CD4-positive, alpha-beta T cell (primary cell): ENCODE data around the gene AP4M1. TPM values are rescaled to one million over a fixed set of nuclear protein-coding genes. Genes with fewer than 3 reads are reported as not detected.

Experiments used
- ATAC-seq: fragments of 200-7000 bp; cut with Tn5 transposase; one replicate; pipeline ENCODE4 v1.10.0; 2022; ENCODE audit warnings: mild to moderate bottlenecking; ENCODE audit not compliant: poor library complexity
- CTCF ChIA-PET: fragments of 350-600 bp; sonication (Branson Sonifier 250); formaldehyde crosslinking; loops from one replicate; lab custom pipeline; 2021; ENCODE audit warnings: antibody characterized with exemption, inconsistent platforms; lab: Charles Lee
- POLR2A ChIA-PET: fragments of 350-600 bp; sonication (Branson Sonifier 250); formaldehyde crosslinking; loops from one replicate; lab custom pipeline; 2021; ENCODE audit warnings: antibody characterized with exemption, inconsistent platforms; lab: Charles Lee
- DNase-seq, 14 experiments: peaks; one replicate each; pipeline ENCODE4 v3.0.0-alpha.2; 2013 to 2020; ENCODE audit warnings: mixed read lengths in 2 of 14
- H3K27ac ChIP-seq, 2 donors: one replicate each; pipeline versions ENCODE4 v1.5.1 to v1.7.0; 2013; ENCODE audit warnings: low read length in 2 of 2, low read depth in 1 of 2, mild to moderate bottlenecking in 1 of 2
- H3K27me3 ChIP-seq, 2 experiments: 1 replicate in 1 of 2; 2 replicates in 1 of 2; pipeline versions ENCODE4 v1.6.1 to v1.7.0; 2013; ENCODE audit warnings: low read length in 2 of 2, control low read depth in 1 of 2, mild to moderate bottlenecking in 1 of 2, moderate library complexity in 1 of 2; ENCODE audit not compliant: insufficient read depth in 2 of 2, control insufficient read depth in 1 of 2
- H3K36me3 ChIP-seq: one replicate; pipeline ENCODE4 v1.6.1; 2013; ENCODE audit warnings: low read length, control low read depth; ENCODE audit not compliant: insufficient read depth
- H3K4me1 ChIP-seq: one replicate; pipeline ENCODE4 v1.6.1; 2013; ENCODE audit warnings: low read length, control low read depth; ENCODE audit not compliant: insufficient read depth
- H3K4me3 ChIP-seq: one replicate; pipeline ENCODE4 v1.5.1; 2013; ENCODE audit warnings: mild to moderate bottlenecking, low read length, moderate library complexity
- H3K9me3 ChIP-seq, 2 experiments: 1 replicate in 1 of 2; 2 replicates in 1 of 2; pipeline versions ENCODE4 v1.6.1 to v1.7.0; 2013; ENCODE audit warnings: low read length in 2 of 2, mild to moderate bottlenecking in 2 of 2, control low read depth in 1 of 2, moderate library complexity in 1 of 2; ENCODE audit not compliant: control insufficient read depth in 1 of 2, insufficient read depth in 1 of 2
- H3K27ac Mint-ChIP-seq: one replicate; pipeline ENCODE4 v1.8.0; 2020; ENCODE audit warnings: mixed read lengths
- H3K27me3 Mint-ChIP-seq: one replicate; pipeline ENCODE4 v1.8.0; 2021; ENCODE audit warnings: mixed read lengths
- H3K36me3 Mint-ChIP-seq: one replicate; pipeline ENCODE4 v1.8.0; 2021; ENCODE audit warnings: low read depth, mixed read lengths
- H3K4me1 Mint-ChIP-seq: one replicate; pipeline ENCODE4 v1.8.0; 2021; ENCODE audit warnings: low read depth, mixed read lengths
- H3K4me3 Mint-ChIP-seq: one replicate; pipeline ENCODE4 v1.8.0; 2020; ENCODE audit warnings: mild to moderate bottlenecking, mixed read lengths
- H3K9me3 Mint-ChIP-seq: one replicate; pipeline ENCODE4 v1.8.0; 2020; ENCODE audit warnings: mixed read lengths
- intact Hi-C, 2 experiments: fragments of 100-400 bp; cut with DNase I in 1 of 2; cut with micrococcal nuclease in 1 of 2; formaldehyde crosslinking; loops; one replicate each; pipeline versions ENCODE4 v1.15.1 to v1.9.0; 2023 to 2025; cut with DNase I, micrococcal nuclease
- total RNA-seq, 174 experiments: library from RNA in 2 of 174; stranded (reverse) in 2 of 174; gene quantifications; one replicate each; pipeline ENCODE4 v1.2.3 and lab custom pipeline; 2021 to 2026
- TF ChIP-seq, protein P1 (sequence below): fragments of 200-600 bp; IDR thresholded peaks from one replicate; pipeline ENCODE4 v1.8.0; 2022; ENCODE audit warnings: antibody characterized with exemption, mild to moderate bottlenecking

Gene AP4M1
- total RNA-seq, 2 experiments from 2014 or later, result 2.8 to 4.0 TPM

DNA sequence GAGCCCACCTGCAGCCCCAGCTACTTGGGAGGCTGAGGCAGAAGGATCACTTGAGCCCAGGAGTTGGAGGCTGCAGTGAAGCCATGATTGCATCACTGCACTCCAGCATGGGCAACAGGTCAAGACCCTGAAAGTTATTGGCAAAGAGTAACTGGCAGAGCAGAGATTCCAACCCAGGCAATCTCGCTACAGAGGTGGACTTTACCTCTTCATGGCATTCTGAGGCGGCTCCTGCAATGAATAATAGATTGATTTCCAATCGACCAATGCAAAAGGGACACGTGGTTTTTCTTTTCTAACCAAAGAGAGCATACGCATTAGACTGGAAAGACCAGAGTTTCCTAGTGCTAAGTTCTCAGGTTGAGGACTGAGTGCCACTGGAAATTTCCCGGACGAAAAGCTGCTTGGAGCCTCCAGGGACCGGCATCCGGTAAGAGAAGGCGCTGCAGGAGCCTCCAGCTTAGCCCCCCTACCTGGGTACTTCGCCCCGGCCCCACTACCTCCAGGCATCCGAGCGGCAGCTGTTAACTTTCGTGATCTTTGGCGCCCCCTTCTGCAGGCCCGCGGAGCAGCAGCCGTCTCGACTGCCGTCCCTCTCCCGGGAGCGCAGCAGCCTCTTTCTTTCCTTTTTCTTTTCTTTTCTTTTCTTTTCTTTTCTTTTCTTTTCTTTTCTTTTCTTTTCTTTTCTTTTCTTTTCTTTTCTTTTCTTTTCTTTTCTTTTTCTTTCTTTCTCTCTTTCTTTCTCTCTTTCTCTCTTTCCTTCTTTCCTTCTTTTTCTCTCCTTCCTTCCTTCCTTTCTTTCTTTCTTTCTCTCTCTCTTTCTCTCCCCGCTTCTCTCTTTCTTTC, 29.4 kb downstream of the AP4M1 start:
- TF ChIP-seq, protein P1, sequence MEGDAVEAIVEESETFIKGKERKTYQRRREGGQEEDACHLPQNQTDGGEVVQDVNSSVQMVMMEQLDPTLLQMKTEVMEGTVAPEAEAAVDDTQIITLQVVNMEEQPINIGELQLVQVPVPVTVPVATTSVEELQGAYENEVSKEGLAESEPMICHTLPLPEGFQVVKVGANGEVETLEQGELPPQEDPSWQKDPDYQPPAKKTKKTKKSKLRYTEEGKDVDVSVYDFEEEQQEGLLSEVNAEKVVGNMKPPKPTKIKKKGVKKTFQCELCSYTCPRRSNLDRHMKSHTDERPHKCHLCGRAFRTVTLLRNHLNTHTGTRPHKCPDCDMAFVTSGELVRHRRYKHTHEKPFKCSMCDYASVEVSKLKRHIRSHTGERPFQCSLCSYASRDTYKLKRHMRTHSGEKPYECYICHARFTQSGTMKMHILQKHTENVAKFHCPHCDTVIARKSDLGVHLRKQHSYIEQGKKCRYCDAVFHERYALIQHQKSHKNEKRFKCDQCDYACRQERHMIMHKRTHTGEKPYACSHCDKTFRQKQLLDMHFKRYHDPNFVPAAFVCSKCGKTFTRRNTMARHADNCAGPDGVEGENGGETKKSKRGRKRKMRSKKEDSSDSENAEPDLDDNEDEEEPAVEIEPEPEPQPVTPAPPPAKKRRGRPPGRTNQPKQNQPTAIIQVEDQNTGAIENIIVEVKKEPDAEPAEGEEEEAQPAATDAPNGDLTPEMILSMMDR, result peak; percentile 98
- H3K4me3 Mint-ChIP-seq, result peak overlapping the region; percentile 45
- Histone ChIP-seq H3K27ac (no peak overlapping the region), H3K4me3 (peak overlapping the region; percentile 10), H3K4me1 (peaks cover 31% of the 10 kb centered on the region), H3K27me3 (no peaks in the 10 kb centered on the region), H3K36me3 (no peaks in the 10 kb centered on the region), H3K9me3 (no peaks in the 10 kb centered on the region)
- peaks cover 22% of the 10 kb centered on the region for H3K4me1 Mint-ChIP-seq
- H3K27ac Mint-ChIP-seq, result peak overlapping the region; percentile 30
- CTCF ChIA-PET, result interaction anchor here (0.6 to 2.3 kb wide), 18 partner anchors 10 to 277 kb away, joined by 3 to 14 read pairs (median 4); partner anchors contain the start of genes AP4M1, COPS6, GAL3ST4 and LAMTOR4
- ATAC-seq (peak; percentile 19), DNase-seq (peak; percentile 78 to 93 (median 87))
- peaks cover 11% of the 10 kb centered on the region for H3K36me3 Mint-ChIP-seq
- no peaks in the 10 kb centered on the region for H3K27me3 Mint-ChIP-seq
- no peaks in the 10 kb centered on the region for H3K9me3 Mint-ChIP-seq
- POLR2A ChIA-PET, result interaction anchor here (0.6 to 3.7 kb wide), 11 partner anchors 9 to 298 kb away, joined by 3 to 29 read pairs (median 6); partner anchors contain the start of genes CNPY4, LAMTOR4, TRIM4 and ZCWPW1
- intact Hi-C loops, result loop anchor here (1.0 to 5.0 kb wide), 6 partner anchors 30 to 218 kb away; partner anchors contain the start of genes AP4M1 (in 1 of the 2), AZGP1 (in 1 of the 2) and MCM7 (in 1 of the 2)

GRCh38 chr7:100132126-100132525, 30.7 kb downstream of the AP4M1 start:
- Mint-ChIP-seq H3K36me3 (peaks cover 1% of the 10 kb centered on the region), H3K27me3 (no peaks in the 10 kb centered on the region), H3K9me3 (no peaks in the 10 kb centered on the region), H3K4me3 (peak overlapping the region; percentile 62), H3K4me1 (peaks cover 15% of the 10 kb centered on the region), H3K27ac (peak overlapping the region; percentile 42)
- ChIA-PET POLR2A (interaction anchor here (0.7 to 1.2 kb wide), 11 partner anchors 16 to 297 kb away, joined by 3 to 7 read pairs (median 4); partner anchors contain the start of genes GPC2, LAMTOR4, MCM7 and MEPCE), CTCF (interaction anchor here (0.8 to 2.3 kb wide), 15 partner anchors 12 to 276 kb away, joined by 3 to 14 read pairs (median 4); partner anchors contain the start of gene GAL3ST4)
- intact Hi-C loops, result loop anchor here (1.0 to 5.0 kb wide), 7 partner anchors 17 to 276 kb away; partner anchors contain the start of genes AZGP1 (in 1 of the 2), LAMTOR4 (in 1 of the 2) and PVRIG (in 1 of the 2)
- no peaks in the 10 kb centered on the region for H3K36me3 ChIP-seq
- TF ChIP-seq, protein P1, result no peak
- H3K27ac ChIP-seq, result no peak overlapping the region
- no peaks in the 10 kb centered on the region for H3K27me3 ChIP-seq
- no peak for ATAC-seq
- no peak overlapping the region for H3K4me3 ChIP-seq
- H3K9me3 ChIP-seq, result no peaks in the 10 kb centered on the region
- DNase-seq, result no peak
- H3K4me1 ChIP-seq, result peaks cover 23% of the 10 kb centered on the region

GRCh38 chr7:100132697-100133151, 31.3 kb downstream of the AP4M1 start:
- Histone ChIP-seq H3K27ac (no peak overlapping the region), H3K36me3 (no peaks in the 10 kb centered on the region), H3K4me3 (no peak overlapping the region), H3K4me1 (peaks cover 23% of the 10 kb centered on the region), H3K9me3 (no peaks in the 10 kb centered on the region), H3K27me3 (no peaks in the 10 kb centered on the region)
- H3K9me3 Mint-ChIP-seq, result no peaks in the 10 kb centered on the region
- intact Hi-C loops, result loop anchor here (1.0 to 5.0 kb wide), 7 partner anchors 16 to 276 kb away; partner anchors contain the start of genes AZGP1 (in 1 of the 2), LAMTOR4 (in 1 of the 2) and PVRIG (in 1 of the 2)
- POLR2A ChIA-PET, result interaction anchor here (0.7 to 1.2 kb wide), 12 partner anchors 15 to 296 kb away, joined by 3 to 9 read pairs (median 4); partner anchors contain the start of genes GPC2, LAMTOR4, MCM7 and MEPCE
- peak; percentile 77 for ATAC-seq
- DNase-seq, result peak; percentile 48 to 83 (median 62)
- peak overlapping the region; percentile 42 for H3K27ac Mint-ChIP-seq
- H3K4me1 Mint-ChIP-seq, result peaks cover 15% of the 10 kb centered on the region
- H3K36me3 Mint-ChIP-seq, result no peaks in the 10 kb centered on the region
- no peaks in the 10 kb centered on the region for H3K27me3 Mint-ChIP-seq
- peak overlapping the region; percentile 62 for H3K4me3 Mint-ChIP-seq
- CTCF ChIA-PET, result interaction anchor here (0.7 to 1.5 kb wide), 21 partner anchors 11 to 275 kb away, joined by 3 to 11 read pairs (median 4); partner anchors contain the start of genes GPC2, LAMTOR4 and STAG3
- TF ChIP-seq, protein P1, result peak; percentile 82
